Dendritic cell treated with granulocyte-macrophage colony-stimulating factor and Interleukin-4, amounts not matched to agents 40 ng/mL and 50 ng/mL, for 4 days (primary cell): Measurements from ENCODE around the gene AHNAK.
"Not testable (repeated sequence)": the region's sequence is repeated elsewhere in the genome, so short reads cannot be mapped to it uniquely, and the experiment has no call there.

ENCODE experiments used
- H3K27ac Mint-ChIP-seq: one replicate; pipeline ENCODE4 v1.8.0; 2022; ENCODE audit warnings: mild to moderate bottlenecking, mixed read lengths
- H3K27me3 Mint-ChIP-seq: one replicate; pipeline ENCODE4 v1.8.0; 2022; ENCODE audit warnings: mild to moderate bottlenecking, mixed read lengths
- H3K36me3 Mint-ChIP-seq: one replicate; pipeline ENCODE4 v1.8.0; 2022; ENCODE audit warnings: low read depth, mixed read lengths
- H3K4me1 Mint-ChIP-seq: one replicate; pipeline ENCODE4 v1.8.0; 2022; ENCODE audit warnings: low read depth, mixed read lengths
- H3K4me3 Mint-ChIP-seq: one replicate; pipeline ENCODE4 v1.8.0; 2022; ENCODE audit warnings: mild to moderate bottlenecking, moderate library complexity, mixed read lengths
- H3K9me3 Mint-ChIP-seq: one replicate; pipeline ENCODE4 v1.8.0; 2022; ENCODE audit warnings: mixed read lengths
- intact Hi-C: fragments of 100-400 bp; cut with micrococcal nuclease; formaldehyde crosslinking; loops from one replicate; pipeline ENCODE4 v1.15.0; 2022

The AHNAK gene, protein sequence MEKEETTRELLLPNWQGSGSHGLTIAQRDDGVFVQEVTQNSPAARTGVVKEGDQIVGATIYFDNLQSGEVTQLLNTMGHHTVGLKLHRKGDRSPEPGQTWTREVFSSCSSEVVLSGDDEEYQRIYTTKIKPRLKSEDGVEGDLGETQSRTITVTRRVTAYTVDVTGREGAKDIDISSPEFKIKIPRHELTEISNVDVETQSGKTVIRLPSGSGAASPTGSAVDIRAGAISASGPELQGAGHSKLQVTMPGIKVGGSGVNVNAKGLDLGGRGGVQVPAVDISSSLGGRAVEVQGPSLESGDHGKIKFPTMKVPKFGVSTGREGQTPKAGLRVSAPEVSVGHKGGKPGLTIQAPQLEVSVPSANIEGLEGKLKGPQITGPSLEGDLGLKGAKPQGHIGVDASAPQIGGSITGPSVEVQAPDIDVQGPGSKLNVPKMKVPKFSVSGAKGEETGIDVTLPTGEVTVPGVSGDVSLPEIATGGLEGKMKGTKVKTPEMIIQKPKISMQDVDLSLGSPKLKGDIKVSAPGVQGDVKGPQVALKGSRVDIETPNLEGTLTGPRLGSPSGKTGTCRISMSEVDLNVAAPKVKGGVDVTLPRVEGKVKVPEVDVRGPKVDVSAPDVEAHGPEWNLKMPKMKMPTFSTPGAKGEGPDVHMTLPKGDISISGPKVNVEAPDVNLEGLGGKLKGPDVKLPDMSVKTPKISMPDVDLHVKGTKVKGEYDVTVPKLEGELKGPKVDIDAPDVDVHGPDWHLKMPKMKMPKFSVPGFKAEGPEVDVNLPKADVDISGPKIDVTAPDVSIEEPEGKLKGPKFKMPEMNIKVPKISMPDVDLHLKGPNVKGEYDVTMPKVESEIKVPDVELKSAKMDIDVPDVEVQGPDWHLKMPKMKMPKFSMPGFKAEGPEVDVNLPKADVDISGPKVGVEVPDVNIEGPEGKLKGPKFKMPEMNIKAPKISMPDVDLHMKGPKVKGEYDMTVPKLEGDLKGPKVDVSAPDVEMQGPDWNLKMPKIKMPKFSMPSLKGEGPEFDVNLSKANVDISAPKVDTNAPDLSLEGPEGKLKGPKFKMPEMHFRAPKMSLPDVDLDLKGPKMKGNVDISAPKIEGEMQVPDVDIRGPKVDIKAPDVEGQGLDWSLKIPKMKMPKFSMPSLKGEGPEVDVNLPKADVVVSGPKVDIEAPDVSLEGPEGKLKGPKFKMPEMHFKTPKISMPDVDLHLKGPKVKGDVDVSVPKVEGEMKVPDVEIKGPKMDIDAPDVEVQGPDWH (N-terminal part only)

DNA sequence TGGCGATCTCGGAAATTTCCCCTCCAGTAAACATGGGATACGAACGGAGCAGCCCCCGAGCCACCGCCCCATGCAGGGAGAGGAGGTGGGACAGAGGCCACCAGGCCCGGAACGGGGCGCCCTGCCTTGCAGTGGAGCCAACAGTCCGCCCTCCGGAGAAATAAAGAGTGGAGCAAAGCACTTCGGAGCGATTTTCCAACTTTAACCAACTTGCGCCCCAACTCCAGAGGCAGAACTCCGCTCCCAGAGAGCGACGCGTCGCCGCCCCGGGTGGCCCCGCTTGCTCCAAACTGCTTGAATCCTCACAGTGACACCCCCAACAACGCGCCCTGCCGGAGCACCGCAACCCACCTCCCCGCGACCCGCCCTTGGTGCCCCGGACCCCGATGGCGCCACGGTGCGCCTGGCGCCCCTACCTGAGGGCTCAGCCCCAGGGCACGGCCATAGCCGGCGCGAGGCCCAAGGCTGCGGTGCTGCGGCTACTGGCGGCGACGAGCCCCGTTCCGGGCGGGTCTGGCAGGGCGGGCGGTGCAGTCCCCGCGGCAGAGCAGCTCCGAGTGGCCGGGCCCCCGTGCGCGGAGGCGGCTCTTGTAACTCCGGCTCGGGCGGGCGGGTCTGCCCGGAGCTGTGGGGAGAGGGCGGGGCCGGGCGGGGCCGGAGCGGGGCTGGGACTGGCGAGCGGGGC is at the start of gene AHNAK:
Gene AHNAK (minus strand): TSS at position 563 of the 685 bp plus-strand sequence. CDS start 10,708 bp downstream, outside the sequence.
- no peaks in the 10 kb centered on the region for H3K9me3 Mint-ChIP-seq
- peaks cover 51% of the 10 kb centered on the region for H3K36me3 Mint-ChIP-seq
- peaks cover 73% of the 10 kb centered on the region for H3K4me1 Mint-ChIP-seq
- H3K27ac Mint-ChIP-seq = peak within 1 kb of the TSS; percentile 95
- intact Hi-C loops = loop anchor here (2.0 kb wide), 1 partner anchor 14 kb away; no protein-coding TSS in a partner anchor
- peaks cover 4% of the 10 kb centered on the region for H3K27me3 Mint-ChIP-seq
- peak within 1 kb of the TSS; percentile 97 for H3K4me3 Mint-ChIP-seq

DNA sequence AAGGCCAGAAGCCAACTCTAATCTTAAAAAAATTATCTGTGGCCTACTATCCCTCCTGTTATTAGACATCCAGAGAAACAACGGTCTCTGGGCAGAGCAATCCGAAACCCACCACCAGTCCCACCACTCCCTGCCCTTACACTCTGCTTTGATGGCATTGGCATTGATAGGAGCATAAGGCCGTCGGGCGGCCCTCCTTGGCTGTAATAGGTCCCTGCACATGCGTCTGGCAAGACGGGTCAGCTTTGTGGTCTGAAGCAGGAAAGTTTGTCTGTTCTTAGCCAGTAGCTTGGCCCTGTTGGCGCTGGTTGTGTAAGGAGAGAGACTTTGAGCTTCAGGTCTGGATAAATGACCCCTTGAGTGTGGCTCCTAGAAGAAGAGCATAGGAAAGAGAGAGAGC is 48.5 kb upstream of the AHNAK start:
- Mint-ChIP-seq H3K36me3 (peaks cover 85% of the 10 kb centered on the region), H3K27me3 (no peaks in the 10 kb centered on the region), H3K4me3 (no peak overlapping the region), H3K27ac (peak overlapping the region; percentile 97), H3K9me3 (no peaks in the 10 kb centered on the region), H3K4me1 (peaks cover 74% of the 10 kb centered on the region)
- intact Hi-C loops = no loop called here

DNA sequence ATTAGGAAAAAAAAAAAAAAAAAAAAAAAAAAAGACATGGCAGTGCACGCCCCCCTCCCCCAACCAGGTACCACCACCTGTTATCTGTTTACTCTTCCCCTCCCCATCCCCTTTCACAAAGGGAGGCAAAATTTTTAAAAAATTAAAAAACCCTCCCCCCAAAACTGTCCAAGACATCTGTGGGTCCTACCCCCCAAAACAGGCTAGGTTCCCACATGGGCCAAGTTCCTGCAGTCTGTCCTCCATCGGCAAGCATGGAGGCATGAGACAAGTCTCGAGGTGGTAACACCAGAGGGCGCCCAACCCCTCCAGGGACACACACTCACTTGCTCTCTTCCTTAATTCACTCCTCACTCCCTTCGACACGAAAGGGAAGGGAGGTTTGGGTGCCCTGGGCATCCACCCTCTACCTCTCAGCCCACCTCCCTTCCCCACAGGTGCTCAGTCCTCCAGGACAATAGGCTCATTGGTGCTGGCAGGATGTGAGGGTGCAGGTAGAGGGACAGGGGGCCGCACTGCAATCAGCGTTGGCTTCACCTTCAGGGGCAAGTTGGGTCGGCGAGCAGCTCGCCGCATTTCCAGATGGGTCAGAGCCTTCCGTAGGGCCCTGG is 46.9 kb upstream of the AHNAK start:
- Mint-ChIP-seq H3K9me3 (no peaks in the 10 kb centered on the region), H3K27ac (peak overlapping the region; percentile 97), H3K4me1 (peaks cover 58% of the 10 kb centered on the region), H3K4me3 (peak overlapping the region; percentile 60), H3K36me3 (peaks cover 77% of the 10 kb centered on the region), H3K27me3 (no peaks in the 10 kb centered on the region)
- intact Hi-C loops = loop anchor here (5.0 kb wide), 2 partner anchors 79 to 114 kb away; partner anchors contain the start of genes BSCL2, GNG3, LBHD1 and UQCC3

DNA sequence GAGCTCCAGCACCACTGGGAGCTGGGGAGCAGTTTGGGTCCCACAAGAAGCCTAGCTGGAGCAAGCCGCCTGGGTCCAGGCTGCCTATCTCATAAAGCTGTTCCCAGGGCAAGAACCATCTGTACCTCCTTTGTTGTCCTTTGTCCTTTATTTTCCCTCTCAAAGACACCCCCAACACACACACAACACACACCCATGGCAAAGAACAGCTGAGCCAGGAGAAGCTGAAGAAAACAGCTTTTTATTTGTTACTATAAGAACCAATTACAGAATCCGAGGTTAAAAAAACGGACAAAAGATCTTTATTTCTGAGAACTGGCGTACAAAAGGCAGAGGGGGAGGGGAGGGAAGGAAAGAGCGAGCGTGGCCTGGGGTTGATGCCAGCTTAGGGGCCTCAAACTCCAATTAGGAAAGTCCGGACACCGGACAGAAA is 46.4 kb upstream of the AHNAK start:
- peak overlapping the region; percentile 23 for H3K4me3 Mint-ChIP-seq

DNA sequence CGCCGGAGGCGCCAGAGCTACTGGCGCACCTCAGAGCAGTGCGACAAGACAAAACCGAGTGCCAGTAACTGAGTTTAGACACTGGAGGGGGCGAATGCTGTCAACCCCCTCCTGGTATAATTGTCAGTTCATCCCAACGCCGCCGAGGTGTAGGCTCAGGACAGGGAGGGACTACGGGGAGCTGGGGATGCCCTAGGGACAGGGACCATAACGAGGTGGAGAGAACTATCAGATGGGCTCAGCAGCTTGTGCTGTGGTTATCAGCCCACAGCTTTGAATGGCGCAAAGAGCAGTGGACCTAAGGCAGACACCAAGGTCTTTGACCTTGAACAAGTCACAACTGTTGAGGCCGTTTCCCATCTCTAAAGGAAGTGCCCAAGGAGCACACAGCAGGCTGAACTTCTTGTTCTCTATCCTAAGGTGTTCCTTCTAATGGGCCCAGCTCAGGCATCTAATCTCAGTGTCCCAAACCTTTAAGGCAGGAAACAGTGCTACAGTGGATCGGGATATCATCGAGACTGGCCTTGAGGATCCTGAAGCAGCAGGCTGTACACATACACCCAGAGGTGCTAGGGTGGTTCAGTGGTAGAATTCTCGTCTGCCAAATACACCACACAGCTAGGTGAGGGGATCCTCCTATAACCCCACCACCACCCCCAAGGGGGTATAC is 45.7 kb upstream of the AHNAK start:
- H3K27ac Mint-ChIP-seq = peak overlapping the region; percentile 97
- no peaks in the 10 kb centered on the region for H3K27me3 Mint-ChIP-seq
- no peaks in the 10 kb centered on the region for H3K9me3 Mint-ChIP-seq
- intact Hi-C loops = loop anchor here (5.0 kb wide), 2 partner anchors 80 to 115 kb away; partner anchors contain the start of genes BSCL2, GNG3, LBHD1 and UQCC3
- H3K36me3 Mint-ChIP-seq = peaks cover 77% of the 10 kb centered on the region
- peaks cover 46% of the 10 kb centered on the region for H3K4me1 Mint-ChIP-seq
- H3K4me3 Mint-ChIP-seq = peak overlapping the region; percentile 91

More for the DNA sequence above, 46.4 kb upstream of the AHNAK start:
- H3K27ac Mint-ChIP-seq = peak overlapping the region; percentile 97
- no peaks in the 10 kb centered on the region for H3K27me3 Mint-ChIP-seq
- H3K4me1 Mint-ChIP-seq = peaks cover 53% of the 10 kb centered on the region
- no peaks in the 10 kb centered on the region for H3K9me3 Mint-ChIP-seq
- intact Hi-C loops = loop anchor here (5.0 kb wide), 2 partner anchors 79 to 114 kb away; partner anchors contain the start of genes BSCL2, GNG3, LBHD1 and UQCC3
- H3K36me3 Mint-ChIP-seq = peaks cover 77% of the 10 kb centered on the region

DNA sequence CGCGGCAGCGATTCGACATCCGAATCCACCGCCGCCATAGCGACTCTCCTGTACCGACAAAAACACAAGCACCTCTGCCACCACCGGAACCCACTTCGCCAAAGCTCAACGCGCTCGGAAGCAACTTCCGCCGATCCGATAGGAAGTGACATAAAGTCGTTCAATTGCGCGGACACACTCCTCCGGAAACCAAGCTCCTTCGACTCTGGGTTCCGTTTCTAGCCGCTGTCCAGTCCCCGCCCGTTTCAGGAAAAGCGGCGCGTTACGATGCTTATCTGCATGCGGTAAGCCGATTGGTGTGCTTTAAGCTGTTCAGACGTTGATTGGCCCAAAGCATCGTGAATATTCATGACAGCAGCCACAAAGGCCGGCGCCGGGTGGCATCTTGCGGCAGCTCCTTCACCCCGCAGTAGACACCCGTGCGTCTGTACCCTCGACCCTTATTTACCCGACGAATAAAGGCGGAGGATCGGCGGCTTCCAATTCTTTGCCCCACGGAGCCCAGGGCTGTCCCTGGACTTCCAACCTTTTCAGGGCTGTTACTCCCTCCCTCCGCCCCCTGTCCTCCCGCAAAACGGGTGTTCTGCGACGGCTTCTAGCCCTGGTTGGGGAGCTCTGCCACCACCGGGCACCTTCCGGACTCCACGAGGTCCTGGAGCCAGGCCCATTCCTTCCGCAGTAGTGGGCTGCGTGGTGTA is 45.0 kb upstream of the AHNAK start, which contains the start of gene TUT1:
Gene TUT1 (minus strand): TSS at position 76 of the 698 bp plus-strand sequence. CDS start 38 bp downstream, at position 38.
- Mint-ChIP-seq H3K36me3 (peaks cover 77% of the 10 kb centered on the region), H3K27ac (peak within 1 kb of the TSS; percentile 97), H3K4me1 (peaks cover 39% of the 10 kb centered on the region), H3K9me3 (no peaks in the 10 kb centered on the region), H3K4me3 (peak within 1 kb of the TSS; percentile 91), H3K27me3 (no peaks in the 10 kb centered on the region)
- intact Hi-C loops = loop anchor here (1.0 to 5.0 kb wide), 3 partner anchors 17 to 116 kb away; partner anchors contain the start of genes BSCL2, GNG3, LBHD1 and UQCC3

DNA sequence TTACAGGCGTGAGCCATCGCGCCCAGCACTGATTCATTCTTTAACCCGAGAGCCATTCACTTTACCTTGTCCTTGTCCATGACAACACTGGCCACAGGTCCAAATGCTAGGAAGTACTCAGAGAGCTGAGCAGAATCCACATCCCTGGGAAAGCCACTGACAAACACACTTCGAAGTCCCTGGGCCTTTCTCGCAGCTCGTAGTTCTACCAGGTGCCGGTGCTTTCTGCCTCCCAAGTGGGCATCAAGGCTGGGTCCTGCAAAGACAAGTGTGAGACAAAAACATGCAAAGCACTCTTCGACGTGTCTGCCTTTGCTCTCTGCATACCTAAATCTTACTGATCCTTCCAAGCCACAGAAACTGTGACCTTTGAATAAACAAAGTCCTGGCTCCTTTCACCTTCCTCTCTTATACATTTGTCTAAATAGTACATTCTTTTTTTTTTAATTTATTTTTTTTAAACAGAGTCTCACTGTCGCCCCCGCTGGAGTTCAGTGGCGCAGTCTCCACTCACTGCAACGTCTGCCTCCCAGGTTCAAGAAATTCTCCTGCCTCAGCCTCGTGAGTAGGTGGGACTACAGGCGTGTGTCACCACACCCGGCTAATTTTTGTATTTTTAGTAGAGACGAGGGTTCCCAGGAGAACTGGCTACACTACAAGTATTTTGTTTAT is 42.5 kb upstream of the AHNAK start:
- Mint-ChIP-seq H3K4me3 (no peak overlapping the region), H3K36me3 (peaks cover 73% of the 10 kb centered on the region), H3K27me3 (no peaks in the 10 kb centered on the region), H3K4me1 (peaks cover 30% of the 10 kb centered on the region), H3K9me3 (no peaks in the 10 kb centered on the region), H3K27ac (no peak overlapping the region)
- intact Hi-C loops = no loop called here

DNA sequence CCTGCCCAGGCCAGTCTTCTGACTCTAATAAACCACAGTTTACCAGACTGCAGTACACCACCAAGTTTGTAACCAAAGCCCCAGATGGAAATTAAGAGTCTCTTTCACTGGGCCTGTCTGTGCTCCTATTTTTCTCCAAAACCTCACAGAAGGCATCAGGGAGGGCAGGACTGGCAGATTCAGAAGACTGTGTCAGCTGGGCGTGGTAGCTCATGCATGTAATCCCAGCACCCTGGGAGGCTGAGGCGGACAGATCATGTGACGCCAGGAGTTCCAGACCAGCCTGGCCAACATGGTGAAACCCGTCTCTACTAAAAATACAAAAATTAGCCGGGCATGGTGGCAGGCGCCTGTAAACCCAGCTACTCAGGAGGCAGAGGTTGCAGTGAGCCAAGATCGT is 38.8 kb upstream of the AHNAK start:
- H3K4me3 Mint-ChIP-seq, H3K9me3 Mint-ChIP-seq, H3K27me3 Mint-ChIP-seq, intact Hi-C loops, H3K4me1 Mint-ChIP-seq, H3K27ac Mint-ChIP-seq: not testable (repeated sequence)
- H3K36me3 Mint-ChIP-seq = peaks cover 81% of the 10 kb centered on the region

DNA sequence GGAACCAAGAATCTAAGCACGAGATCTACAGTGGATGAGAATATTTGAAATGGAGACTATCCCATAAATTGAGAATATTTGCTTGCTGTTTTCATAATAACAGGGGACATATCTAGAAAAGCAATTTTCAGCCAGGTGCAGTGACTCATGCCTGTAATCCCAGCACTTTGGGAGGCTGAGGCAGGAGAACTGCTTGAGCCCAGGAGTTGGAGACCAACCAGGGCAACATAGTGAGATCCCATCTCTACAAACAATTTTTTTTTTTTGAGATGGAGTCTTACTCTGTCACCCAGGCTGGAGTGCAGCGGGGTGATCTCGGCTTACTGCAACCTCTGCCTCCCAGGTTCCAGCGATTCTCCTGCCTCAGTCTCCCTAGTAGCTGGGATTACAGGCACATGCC is 35.1 kb upstream of the AHNAK start:
- H3K4me3 Mint-ChIP-seq = not testable (repeated sequence)

DNA sequence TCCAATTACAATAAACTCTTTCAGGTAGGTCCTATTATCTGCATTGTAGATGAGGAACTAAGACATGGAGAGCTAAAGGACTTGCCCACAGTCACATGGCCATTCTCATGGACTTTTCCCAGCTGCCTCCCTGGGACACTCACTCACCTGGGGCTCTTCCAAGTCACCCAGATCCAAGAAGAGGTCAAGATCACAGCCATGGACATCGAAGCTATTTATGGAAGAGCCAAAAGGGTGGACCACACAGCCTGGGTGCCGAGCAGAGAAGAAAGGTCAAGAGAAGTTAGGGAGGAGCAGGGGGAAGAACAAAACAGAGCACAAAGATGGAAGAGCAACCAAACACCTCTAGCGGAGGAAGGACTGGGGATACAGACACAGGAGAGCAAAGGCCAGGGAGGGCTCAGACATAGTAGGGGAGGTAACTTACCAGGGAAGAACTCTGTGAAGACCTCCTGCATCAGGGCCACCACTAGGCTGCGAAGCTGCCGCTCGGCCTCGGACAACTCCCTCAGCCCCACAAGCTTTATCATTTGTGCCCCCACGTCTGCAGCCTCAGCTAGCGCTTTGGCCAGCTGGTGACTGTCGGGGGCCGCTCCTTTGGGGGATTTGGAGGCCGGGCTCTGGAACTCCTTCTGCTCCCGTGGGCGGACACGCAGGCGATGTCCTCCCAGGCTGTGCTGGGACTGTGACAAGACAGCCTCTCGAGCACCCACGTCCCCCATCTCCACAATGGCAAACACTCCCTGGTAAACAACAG is 34.5 kb upstream of the AHNAK start:
- H3K9me3 Mint-ChIP-seq = no peaks in the 10 kb centered on the region
- peaks cover 78% of the 10 kb centered on the region for H3K36me3 Mint-ChIP-seq
- H3K4me3 Mint-ChIP-seq = no peak overlapping the region
- intact Hi-C loops = no loop called here
- H3K27ac Mint-ChIP-seq = no peak overlapping the region
- H3K27me3 Mint-ChIP-seq = no peaks in the 10 kb centered on the region
- H3K4me1 Mint-ChIP-seq = peaks cover 5% of the 10 kb centered on the region

More for the DNA sequence above, 35.1 kb upstream of the AHNAK start:
- peaks cover 78% of the 10 kb centered on the region for H3K36me3 Mint-ChIP-seq
- H3K4me1 Mint-ChIP-seq, intact Hi-C loops, H3K9me3 Mint-ChIP-seq, H3K27ac Mint-ChIP-seq, H3K27me3 Mint-ChIP-seq: not testable (repeated sequence)

DNA sequence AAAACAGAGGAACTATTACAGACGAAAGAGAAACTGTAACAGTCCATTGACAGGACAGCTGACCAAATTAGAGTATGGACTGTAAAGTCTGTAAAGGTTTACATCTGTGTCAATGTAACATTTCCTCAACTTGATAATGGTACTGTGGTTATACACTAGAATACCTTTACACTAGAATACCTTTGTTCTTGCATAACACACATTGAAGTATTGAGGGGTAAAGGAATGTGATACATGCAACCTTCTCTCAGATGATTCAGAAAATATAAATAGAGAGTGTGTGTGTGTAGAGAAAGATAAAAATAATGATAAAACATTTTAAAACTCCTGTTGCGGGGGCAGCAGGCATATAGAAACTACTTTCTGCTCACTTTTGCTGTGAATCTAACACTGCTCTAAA is 32.6 kb upstream of the AHNAK start:
- no peaks in the 10 kb centered on the region for H3K9me3 Mint-ChIP-seq
- intact Hi-C loops = no loop called here

More for the DNA sequence above, 32.6 kb upstream of the AHNAK start:
- peaks cover 22% of the 10 kb centered on the region for H3K4me1 Mint-ChIP-seq
- no peaks in the 10 kb centered on the region for H3K27me3 Mint-ChIP-seq
- H3K27ac Mint-ChIP-seq = no peak overlapping the region
- peaks cover 72% of the 10 kb centered on the region for H3K36me3 Mint-ChIP-seq
- no peak overlapping the region for H3K4me3 Mint-ChIP-seq
